ENCODE data around the gene ATP10A.
"Not testable (repeated sequence)": the region's sequence is repeated elsewhere in the genome, so short reads cannot be mapped to it uniquely, and the experiment has no call there.

The ATP10A gene

DNA sequence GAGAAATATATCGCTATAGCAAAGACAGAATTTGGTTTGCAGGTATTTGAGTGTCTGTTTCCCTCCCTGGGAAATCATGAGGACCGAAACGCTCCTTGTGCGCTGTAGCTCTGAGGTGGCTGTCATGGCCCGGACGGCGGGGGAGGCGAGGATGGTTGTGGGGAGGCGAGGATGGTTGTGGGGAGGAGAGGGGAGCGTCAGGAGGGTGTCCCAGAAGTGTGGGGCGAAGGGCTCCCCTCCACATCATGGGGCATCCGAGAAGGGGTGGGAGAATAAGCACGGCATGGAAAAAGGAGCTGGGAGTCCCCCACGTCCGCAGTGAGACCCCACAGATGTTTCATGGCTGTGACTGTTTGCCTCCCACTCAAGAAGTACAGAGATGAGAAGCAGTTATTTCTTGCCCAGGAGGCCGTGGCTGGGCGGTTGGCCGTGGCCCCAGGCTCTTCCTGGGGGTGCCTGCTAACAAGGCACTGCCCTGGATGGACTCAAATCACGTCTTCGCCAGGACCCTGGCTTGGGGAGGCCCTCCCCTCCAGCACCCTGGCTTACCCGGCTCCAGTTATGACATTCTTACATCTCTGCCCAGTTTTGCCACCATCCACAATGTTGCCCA lies 947 bp upstream of the ATP10A start:
- no peak for DNase-seq (ENCODE audit: low read depth)
- TF ChIP-seq CTCF (conservative IDR thresholded peaks at IDR 0.05; ENCODE audit: low read length): no peak
- peak overlapping the region; percentile 88 for H3K4me3 ChIP-seq (ENCODE audit: low read length)

DNA sequence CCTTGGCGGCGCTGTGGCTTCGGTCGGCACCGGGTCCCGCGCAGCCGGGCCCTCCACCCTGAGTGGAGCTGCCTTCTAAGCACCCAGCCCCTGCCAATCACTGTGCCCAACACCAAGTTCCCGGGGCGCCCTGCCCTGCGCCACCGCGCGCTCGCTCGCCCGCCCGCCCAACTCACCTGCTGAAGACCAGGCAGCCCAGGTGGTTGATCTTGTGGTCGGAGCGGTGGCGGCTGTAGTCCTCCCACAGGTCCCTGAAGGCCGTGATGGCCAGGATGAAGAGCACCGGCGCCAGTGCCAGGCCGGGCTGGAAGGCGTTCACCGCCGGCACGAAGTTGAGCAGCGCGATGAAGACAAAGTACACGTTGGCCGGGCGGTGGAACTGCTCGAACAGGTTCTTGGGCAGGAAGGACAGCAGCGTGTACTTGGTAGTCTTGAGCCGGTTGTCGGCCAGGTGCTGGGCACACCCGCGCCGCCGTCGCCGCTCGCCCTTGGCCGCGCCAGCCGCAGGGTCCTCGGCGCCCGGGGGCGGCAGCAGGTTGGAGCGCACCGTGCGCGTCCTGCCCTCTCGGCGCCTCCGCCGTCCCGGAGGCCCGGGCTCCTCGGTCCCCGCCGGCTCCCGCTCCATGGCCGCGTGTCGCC lies 536 bp downstream of the ATP10A start:
- peak overlapping the region; percentile 88 for H3K4me3 ChIP-seq (ENCODE audit: low read length)
- peak; percentile 31 for DNase-seq (ENCODE audit: low read depth)
- TF ChIP-seq CTCF (conservative IDR thresholded peaks at IDR 0.05; ENCODE audit: low read length): no peak

DNA sequence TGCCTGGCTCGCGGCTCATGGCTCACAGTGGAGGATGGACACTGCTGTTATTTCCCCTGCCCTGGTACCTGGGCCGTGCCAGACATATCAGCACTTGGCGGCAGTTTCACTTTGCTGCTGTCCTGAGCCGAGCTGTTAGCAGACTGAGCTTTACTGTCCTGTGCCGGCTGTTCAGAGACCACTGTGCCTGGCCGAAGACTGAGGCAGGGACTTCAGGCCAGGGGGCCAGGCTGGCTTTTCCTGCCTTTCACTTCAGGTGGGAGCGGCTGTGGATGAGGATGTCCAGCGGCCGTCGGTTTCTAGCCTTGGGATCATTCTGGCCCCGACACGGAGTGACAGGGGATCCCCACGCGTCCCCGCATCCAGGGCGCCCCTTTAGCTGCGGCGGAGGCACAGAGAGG lies 1.1 kb downstream of the ATP10A start:
- H3K4me3 ChIP-seq (ENCODE audit: low read length): peak overlapping the region; percentile 88
- no peak; the same call in 1 of the 2 replicates for TF ChIP-seq CTCF (conservative IDR thresholded peaks at IDR 0.05; ENCODE audit: low read length)
- peak; percentile 39 for DNase-seq (ENCODE audit: low read depth)

DNA sequence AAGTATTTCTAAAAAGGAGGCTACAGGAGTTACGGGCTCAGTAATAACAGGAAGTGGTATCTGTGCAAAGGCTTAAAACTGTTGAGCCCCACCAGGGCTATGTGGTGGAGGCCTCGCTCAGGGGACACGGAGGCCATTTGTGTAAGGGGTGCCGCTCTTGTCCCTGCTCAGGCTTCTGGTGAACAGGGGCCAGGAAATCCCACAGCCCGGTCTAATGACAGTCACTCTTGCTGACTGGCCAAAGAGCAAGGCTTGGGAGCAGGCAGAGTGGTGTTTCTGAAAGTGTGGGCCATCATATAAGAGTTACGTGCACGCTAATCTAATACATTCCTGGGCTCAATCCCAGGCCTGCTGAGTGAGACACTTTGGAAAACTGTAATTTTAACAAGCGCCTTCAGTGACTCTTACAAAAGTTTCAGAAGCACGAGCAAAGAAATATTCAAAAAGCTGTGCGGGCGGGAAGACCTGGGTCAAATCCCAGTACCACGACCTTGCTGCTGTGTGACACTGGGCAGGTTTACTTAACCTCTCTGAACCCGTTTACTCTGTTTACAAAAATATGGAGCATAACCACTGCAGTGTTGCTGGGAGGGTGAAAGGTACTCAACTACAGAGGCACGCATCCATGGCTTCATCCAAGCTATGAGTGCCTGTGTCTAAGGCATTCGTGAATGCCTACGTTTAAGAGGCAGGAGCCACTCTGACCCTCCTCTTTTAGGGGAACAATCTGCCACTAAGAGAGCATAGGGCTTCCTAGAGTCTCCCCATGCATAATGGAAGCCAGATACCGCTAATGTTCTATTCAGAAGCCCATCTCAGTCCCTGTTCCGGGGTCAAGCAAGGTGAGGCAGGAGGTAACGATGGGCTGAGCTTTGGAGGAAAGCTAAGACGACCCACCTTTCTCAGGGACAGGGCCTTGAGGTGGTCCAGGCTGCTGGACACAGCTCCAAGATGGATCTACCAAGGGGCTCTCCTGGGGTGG lies 2.0 kb downstream of the ATP10A start:
- H3K4me3 ChIP-seq (ENCODE audit: low read length): peak overlapping the region; percentile 88
- peak; percentile 78 for DNase-seq (ENCODE audit: low read depth)
- no peak for TF ChIP-seq CTCF (conservative IDR thresholded peaks at IDR 0.05; ENCODE audit: low read length)

DNA sequence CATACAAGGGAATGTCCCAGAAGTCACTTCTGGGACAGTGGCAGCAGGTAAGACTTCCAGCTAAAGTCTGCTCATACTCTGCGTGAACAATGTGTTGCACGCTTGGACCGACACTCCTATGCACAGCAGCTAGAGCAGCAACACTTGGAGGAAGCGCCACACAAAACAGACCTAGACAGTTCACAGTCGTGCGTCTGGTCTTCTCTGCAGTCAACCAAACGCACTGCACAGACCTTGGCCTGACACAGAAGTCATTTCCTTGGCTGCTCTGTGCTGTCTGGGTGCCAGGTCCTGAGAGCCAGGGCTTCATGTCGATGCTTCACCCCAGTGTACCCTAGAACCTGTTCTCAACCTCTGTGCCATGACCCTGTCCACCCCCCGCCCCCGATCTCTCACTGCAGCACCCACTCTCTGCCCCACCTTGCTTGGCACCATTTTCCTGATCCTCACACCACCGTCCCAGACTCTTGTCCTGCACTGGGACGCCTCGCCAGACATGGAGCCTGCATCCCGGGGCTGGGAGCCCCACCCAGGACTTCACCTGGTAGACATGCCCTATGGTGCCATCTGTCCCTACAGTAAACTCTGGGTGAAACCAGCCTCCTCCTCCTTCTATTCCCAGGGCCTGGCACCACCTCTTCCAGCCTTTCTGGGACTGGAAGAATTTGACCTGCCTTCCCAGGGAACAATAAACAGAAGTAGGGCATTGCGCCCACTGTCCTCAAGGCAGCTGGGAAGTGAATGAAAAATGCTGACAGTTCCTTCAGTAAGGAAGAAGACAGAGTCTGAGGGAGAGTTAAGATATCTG lies 3.1 kb downstream of the ATP10A start:
- H3K4me3 ChIP-seq (ENCODE audit: low read length): peak overlapping the region; percentile 88
- no peak for TF ChIP-seq CTCF (conservative IDR thresholded peaks at IDR 0.05; ENCODE audit: low read length)
- peak; percentile 37 for DNase-seq (ENCODE audit: low read depth)

- TF ChIP-seq CTCF (conservative IDR thresholded peaks at IDR 0.05; ENCODE audit: low read length): no peak
- peak overlapping the region; percentile 88 for H3K4me3 ChIP-seq (ENCODE audit: low read length)
- no peak for DNase-seq (ENCODE audit: low read depth)
These were observed 4.0 kb downstream of the ATP10A start for GRCh38 chr15:25858952-25859760.

GRCh38 chr15:25856059-25856458 lies 7.1 kb downstream of the ATP10A start:
- DNase-seq (ENCODE audit: low read depth); H3K4me3 ChIP-seq (ENCODE audit: low read length): not testable (repeated sequence)

Data from AG10803 (cell line).